Stimulated activated CD8-positive, alpha-beta memory T cell treated with anti-CD3 and anti-CD28 coated beads, Interleukin-15, amount 100 ng/mL, for 48 hours (primary cell): ENCODE data around the gene AKAIN1.

Experiments used
- DNase-seq, 2 donors: peaks; one replicate each; pipeline ENCODE4 v3.0.0-alpha.2; 2020; ENCODE audit warnings: low read depth in 2 of 2

The AKAIN1 gene, protein sequence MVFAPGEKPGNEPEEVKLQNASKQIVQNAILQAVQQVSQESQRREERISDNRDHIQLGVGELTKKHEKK

DNA sequence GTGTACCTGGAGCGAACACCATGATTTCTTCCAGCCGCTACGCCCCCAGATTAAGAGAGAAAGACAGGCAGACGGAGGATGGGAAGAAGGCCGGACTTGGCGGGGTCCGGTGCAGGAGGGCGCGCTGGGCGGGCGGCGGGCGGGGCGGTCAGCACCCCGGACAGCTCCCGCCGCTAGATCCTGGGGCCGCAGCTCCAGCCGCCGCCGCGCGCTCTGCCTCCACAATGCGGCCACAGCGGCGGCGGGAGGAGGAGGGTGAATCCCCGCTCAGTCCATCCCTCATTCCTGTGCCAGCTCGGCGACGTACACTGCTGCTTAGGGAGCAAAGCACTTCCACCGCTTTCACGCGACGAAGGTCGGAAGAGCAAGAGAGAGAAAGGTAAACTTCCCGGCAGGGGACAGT is at the start of gene AKAIN1:
AKAIN1 (minus strand) TSS at position 226 of the 403 bp plus-strand sequence; CDS start at position 22, 204 bp downstream.
- DNase-seq, result no peak

DNA sequence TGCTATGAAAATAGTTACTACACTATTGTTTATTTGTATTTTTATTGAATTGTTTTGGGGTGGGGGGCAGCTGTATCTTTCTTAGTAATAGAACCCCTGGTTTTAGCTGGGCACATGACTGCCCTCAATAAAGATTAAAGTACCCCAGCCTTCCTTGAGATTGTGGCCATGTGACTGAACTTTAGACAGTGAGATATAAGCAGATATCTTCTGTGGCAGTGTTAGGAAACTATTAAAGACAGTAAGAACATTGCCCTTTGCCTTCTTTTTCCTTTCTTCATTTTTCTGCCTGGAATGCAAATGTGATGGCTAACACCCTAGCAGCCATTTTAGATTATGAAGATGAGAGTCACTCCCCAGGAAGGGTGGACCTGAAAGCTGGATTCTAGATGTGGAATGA is 47.9 kb upstream of the AKAIN1 start:
- no peak for DNase-seq

DNA sequence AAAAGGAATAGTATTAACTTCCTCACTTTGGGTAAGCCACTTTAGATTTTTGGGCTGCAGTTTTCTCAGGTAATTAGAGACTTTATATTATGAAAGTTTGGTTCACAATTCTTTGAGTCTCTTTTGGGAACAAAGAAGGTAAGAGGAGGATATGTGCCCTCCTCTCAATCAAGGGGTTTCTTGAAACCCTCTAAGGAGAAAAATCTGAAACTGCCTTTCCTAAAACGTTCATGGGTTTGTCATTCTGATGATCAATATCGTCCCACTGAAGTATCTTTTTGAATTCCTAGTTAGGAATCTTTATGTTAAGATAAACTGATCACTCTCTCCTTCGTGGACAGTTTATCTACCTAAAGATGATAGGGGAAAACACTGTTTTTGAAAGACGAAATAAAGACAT is 42.4 kb upstream of the AKAIN1 start:
- no peak for DNase-seq

DNA sequence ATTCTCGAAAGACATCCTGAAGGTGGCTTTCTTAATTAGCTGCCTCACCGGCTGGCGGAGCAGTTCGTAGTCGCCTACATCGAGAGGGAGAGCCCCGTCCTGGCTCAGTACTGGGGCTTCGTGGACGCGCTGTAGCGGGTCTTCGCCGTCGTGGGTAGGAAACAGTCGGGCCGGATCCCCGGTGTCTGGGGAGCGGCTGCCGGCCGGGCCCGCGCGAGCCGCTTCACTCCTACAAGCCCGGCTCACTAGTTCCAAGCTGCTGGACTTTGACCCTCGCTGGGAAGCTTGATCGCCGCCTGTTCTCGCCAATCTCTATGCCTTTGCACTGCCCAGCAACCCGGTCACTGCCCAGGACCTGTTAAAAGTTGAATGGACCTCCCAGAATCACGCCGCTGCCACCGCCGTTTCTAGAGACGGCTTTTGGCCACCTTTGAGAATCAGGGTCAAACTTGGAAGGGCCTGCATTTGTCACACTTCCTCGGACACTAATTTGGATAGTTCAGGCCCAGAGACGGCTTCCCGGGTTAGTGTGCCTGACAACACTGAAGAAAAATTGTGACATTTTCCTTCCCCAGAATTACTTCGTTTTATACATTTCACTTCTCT is 41.4 kb upstream of the AKAIN1 start:
- peak; percentile 10 to 23 for DNase-seq

DNA sequence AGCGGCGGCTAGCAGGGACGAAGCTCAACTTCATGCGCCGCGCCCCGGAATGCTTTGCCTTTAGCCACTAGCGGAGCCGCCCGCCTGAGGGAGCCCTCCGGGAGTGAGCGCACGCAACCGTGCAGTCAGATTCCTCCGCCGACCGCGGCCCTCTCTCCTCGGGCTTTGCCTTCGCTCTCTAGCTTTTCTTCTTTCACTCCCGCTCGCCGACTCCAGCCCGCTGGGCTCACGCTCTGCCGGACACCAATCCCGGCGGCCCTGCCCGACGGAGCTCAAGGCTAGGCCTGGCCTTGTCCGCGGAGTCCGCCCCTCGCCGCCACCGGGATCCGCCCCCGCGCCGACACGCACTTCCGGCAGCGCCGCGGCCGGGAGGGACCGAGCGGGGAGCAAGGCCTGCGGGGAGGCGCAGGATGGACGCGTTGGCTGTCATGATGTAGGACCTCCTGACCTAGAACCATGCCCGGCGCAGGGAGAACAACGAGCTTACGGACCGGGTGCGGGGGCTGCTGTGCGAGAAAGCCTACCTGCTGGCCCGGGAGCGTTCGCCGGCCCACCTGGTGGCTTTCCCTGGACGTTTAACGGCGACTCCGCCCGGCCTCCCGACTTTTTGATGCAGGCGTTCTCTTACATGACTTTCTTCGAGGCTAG is 40.8 kb upstream of the AKAIN1 start:
- DNase-seq, result peak; percentile 79 to 83

DNA sequence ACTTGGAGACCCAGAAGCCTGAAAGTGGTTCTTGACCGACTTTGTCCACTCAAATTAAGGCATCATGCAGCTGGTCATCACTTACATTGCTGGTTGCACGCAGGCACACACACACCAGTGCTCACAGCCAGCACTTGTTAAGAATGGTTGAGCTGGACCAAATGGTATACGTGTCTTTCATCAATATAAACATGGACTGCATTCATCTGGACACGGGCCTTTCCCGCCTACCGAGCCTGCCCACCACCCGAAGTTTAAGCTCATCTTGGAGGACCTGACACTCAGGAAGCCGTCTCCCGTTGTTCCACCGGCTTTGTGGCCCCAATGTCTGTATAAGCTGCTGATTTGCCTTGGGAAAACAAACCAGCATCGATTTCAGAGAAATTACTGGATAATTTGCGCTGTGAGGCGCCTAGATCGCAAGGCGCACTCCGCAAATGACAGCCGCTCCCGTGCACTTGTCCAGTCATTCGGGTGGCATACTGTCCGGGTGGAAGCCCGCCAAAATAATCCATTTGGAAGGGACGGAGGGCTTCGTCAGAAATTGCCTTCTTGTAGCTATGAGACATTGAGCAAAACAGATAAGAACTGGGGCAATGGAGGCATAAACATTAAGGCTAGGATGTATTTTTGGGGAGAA is 40.1 kb upstream of the AKAIN1 start:
- DNase-seq, result peak in 1 of 2 donors; percentile 11

DNA sequence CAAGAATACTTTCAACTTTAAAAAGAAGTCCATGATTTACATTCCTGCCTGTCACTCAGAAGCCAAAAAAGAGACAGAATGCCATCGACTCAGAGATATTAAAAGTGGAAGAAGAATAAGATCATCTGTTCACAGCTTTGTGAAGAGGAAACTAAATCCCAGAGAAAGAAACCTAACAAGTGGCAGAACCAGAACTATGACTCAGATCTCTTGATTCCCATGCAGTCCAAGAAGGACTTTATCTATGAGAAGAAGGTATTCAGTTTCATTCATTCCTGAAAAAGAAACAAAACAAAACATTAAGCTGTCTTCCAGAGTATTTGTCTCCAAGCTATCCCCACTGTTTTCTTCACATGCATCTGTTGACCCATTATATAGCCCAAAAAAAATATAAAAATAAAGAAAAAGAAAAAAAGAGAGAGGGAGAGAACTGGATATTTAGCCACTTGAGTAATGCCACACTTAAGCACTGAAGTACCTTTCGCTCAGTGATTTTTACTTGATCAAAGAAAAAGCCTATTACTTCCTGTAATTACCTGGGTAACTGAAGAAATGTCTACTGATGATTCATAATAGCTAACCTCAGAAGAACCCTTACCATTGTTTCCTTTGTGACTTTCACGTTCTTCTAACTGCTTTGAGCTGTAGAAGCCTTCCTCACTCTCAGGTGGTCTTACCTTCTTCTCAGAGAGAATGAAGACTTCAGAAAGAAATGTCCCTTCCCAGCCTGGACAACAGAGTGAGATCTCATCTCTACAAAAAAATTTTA is 17.7 kb upstream of the AKAIN1 start:
- no peak for DNase-seq

DNA sequence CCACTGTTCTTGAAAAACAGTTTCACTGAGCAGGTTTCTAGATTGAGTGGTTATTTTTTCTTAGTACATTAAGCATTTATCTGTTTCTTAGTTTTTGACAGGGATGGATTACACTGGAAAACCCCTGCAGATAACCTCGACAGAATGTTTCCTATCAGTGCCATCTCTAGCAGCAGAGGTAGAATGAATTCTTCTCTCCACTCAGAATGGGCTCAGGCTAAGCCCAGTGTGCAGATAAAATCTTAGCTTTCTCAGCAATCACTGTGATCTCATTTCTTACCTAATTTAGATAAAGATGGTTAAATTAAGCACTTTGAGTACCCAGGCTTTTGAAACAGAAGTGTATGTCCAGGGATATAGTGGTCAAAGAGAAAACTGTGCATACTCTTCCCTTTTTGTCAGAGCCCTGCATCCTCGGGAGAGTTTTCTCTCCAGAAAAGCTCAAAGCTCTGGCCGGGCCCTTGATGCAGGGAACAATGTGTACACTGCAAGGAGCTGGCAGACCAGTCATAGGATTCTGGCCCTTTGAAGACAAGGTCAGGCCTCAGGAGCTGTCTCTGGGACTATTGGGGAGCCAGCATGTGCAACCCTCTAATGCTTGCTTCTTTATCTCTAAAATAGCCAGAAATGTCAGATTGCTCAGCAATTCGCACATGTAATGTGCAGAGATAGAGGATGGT is 10.6 kb upstream of the AKAIN1 start:
- DNase-seq, result no peak

DNA sequence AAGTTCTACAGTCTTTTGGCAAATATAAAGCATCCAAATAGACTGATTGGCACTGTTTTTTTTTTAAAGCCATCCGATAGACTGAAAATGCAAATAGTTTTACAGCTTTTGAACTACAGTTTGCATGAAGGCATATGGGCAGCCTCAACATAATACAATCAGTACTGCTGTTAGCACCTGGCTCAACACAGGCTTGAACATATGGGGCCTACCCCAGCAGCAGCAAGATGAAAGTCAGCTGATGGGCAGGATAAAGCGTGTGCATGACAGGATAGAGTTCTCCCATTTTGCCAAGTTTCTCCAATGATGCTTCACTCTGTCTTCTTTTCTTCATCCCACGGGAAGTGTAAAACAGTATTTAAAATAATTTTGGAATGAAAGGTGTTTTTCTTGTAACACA is 1.3 kb upstream of the AKAIN1 start:
- no peak for DNase-seq

DNA sequence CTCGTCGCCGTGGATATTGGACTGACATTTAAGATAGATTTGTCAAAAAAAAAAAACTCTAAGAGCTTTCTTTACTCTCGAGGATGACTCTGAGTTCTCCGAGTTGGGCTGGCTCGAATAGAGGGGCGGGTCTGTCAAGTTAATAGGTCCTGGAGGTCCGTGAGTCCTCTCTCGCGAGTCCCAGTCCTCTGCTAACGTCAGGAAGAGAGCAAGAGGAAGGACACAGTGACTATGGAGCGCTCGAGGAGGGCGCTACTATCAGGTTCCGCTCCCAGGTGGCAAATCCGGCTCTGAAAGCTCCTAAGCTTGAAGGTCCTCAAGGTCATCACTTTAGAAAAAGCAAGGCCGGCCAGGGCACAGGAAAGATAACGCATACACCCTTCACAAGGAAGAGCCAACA is 404 bp upstream of the AKAIN1 start:
- no peak for DNase-seq

DNA sequence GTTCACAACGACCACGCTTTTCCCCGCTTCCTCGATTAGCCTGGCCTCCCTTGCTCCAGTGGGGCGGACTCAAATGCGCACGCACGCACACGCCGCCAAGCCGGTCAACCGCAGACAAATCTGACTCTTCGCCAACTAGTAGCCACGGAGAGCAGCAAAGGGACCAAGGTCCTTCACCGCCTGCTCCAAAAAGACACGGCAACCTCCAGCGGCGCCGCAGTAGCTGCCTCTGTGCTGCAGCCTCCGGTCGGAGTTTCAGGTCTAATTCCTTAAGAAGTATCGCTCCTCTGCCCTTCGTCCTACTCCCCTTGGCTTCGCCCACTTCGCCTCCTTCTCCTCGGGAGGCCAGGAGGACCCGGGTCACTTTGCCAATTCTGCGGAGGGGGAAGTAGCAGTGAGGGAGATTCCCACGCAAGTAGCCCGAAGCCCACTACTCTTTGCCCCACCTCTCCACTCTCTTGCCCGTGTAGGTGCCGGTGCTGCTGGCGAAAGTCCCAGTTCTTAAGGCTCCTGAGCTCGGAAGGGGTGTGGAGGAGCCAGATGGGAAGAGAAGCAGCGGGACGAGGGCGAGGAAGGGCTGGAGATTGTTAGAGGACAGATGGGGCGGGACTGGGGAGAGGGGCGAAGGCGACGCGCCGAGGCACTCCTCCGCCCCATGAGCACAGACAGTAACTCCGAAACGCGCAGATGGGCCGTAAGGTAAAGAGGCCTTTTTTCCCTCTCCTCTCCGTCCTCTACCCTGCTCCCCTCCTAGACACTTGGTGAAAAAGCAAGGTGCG is 615 bp downstream of the AKAIN1 start:
- no peak for DNase-seq

DNA sequence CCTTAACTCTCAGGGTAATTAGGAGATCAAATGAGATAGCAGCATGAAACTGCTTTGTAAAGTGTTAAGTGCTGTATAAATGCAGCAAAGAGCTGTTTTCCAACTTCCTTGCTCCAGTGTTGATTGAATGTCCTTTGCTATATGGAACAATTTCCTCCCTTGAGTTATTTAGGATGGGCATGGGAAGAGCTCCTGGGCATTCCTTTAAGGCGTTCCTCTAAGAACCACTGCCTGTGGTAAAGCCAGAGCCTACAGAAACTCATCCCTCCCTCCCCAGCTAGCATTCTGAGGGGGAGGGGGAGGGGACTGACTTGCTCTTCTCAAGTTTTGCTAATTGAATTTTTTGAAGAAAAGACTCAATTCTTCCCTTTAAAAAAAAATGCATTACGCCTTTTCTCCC is 1.4 kb downstream of the AKAIN1 start:
- no peak for DNase-seq

DNA sequence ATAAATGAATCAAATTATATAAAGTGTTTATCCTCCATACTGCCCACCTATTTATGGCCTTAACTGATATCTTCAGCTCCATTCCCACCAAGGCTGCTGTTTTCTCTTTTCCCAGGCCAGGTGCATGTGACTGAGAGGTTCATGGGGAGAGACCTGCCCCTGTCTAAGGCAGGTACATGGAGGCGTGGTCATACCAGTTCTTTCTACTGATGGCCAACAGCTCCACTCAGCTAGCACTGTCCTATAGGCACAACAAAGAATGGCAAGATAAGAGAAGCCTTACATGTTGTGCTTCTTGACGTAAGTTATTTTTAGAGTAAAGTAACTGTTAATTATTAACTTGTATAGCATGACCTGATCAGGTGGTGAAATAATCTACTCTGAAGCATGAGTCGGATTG is 16.8 kb downstream of the AKAIN1 start:
- no peak for DNase-seq

DNA sequence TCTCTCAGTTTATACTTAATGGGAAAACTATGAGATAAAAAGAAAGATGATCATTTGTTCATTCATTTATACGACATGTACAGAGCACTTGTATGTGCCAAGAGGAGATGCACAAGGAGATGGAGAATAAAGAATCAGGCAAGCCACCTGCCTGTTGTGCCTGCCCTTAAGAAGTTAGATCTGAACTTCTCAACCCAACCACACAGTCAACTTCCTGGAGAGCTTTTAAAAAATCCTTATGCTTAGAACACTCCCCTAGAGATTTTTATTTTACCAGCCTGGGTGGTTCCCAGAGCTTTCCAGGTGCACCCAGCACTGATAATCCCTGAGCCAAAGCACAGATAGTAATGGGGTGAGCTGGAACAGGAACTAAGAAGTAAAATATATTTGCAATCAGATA is 18.5 kb downstream of the AKAIN1 start:
- no peak for DNase-seq

DNA sequence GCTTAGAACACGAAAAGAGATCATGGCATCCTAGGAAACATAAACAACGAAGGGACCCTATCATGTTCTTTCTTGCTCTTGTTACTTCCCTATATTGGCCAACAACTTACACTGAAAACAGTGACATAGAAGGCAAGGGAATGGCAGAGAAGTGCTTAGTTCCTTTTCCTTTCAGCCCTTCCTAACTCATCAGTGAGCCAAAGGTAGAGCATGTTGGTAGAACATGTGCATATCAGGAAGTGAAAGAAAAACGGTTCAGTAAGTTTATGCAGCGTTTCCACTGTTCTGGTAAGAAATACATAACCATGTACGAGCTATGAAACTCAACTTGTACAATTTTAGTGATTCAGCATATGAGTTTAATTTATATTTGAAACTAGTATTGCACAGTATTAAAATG is 21.7 kb downstream of the AKAIN1 start:
- DNase-seq, result no peak

DNA sequence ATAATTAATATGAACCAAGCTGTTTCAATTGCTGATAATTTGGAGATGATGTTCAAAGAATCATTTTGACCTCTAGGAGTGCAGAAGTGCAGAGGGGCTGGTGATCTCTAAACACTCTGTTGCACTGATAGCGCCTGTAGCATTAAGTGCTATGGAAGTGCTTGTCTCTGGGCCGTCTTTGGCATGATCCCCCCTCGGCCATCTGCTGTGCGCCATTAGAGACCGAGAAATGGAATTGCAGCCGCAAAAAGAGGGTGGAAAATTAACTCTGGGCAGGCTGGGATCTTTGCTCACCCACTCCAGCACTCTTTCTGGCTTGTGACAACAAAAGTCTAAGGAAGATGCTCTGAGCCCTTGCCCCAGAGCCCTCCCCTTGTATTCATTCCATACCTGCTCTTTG is 23.4 kb downstream of the AKAIN1 start:
- no peak for DNase-seq

DNA sequence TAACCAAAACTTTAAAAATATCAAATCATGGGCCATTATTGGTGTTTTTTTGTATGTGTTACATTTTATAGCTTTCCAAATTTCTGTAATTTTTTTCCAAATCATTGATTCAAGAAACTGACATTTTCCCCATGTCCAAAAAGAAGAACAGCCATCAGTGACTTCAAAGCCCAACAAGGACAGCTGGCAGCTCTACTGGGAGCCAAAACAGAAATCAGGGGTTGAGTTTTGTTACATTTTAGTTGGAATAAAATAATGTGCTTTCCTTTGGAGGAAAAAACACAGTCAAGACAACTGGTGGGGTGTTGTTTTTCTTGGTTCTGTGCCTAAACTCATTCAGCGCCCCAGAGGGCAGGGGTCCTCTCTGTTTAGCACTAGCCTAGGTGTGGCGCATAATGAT is 23.8 kb downstream of the AKAIN1 start:
- no peak for DNase-seq

DNA sequence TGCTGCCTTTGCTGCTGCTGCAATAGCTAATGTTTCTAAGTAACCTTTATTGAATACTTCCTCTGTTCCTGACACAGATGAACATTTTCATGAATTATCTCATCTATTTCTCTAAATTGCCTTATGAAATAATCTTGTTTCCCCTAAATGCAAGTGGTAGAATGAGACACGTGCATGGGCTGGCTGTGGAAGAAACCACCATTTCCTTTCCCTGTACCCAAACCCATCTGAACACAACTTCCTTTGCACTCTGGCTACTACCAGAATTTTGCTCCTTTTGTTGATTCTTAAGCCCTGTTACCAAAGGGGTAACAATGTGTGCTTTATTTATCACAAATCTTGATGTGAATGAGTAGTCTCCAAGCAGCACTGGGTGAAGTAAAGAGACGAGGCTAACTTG is 29.2 kb downstream of the AKAIN1 start:
- no peak for DNase-seq

DNA sequence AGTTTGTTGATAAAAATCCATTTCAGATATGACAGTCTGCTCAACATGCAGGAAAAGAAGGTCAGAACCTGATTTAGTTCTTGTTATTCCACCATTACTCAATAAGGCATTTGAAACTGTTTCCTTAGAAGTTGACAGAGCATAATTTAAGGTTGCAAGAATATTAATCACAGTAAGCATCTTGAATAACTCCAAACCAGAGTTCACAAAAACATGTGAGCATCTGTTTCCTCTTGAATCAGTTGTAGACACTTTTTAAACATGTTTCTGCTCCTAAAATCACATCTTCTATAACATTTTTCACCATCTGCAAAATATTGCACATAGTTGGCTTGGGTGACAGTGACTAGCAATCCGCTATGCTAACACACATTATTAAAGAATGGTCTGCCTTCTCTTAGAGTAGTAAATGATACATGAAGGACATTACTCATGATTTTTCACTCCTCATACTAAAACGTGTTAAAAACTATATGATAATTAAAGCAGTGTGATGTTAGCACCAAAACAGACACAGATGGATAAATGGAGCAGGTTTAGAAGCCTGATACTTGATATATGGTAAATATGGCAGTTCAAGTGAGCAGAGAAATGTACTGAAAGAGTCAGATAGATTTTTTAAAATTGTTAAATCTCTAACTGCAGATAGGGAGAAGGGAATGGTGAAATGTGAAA is 30.3 kb downstream of the AKAIN1 start:
- no peak for DNase-seq

DNA sequence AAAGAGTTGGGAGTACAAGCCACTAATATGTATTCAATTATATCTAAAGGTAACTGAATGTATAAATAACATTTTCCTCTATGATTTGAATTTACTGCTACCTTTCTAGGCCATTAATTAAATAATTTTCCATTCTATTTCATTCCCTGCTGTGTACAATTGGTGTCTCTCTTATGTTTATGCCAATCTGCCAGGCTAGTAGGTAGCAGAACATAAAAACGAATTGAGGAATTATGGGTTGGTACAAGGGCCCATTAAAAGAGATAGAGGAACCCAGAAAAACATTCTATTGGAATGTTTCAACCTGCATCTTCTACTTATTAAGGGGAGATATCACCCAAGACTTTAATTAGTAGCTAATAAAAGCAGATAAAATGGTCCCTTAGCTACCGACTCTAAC is 32.2 kb downstream of the AKAIN1 start:
- no peak for DNase-seq

DNA sequence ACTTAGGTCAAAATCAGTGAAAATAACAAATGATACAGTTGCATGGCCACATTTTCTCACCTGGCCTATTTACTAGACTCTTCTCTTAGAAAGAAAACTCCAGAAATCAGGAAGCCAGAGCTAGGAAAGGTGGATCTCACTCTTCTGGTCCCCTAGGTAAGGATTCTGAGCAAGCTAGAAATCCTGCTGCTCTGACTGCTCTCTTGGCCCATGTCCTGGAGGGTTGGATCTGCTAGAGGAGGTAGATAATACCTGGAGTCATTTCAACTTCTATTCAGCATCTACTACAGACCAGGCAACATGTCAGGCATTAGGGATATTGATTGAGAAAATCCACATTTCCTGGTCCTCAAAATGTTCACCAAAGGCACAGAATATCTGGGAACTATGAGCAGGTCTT is 34.9 kb downstream of the AKAIN1 start:
- DNase-seq, result no peak
